ACHN (cell line): ENCODE data around the gene ATP5F1D.

Experiments
- DNase-seq: peaks from one replicate; pipeline ENCODE4 v3.0.0-alpha.2; 2015
- in situ Hi-C: cut with HindIII; loops from 2 replicates; pipeline ENCODE4 v1.10.0; 2017; ENCODE audit warnings: low sequenced_read_pairs, low pct_ligation_motif_present, low pct_unique_long_range_greater_than_20kb

The ATP5F1D gene

DNA sequence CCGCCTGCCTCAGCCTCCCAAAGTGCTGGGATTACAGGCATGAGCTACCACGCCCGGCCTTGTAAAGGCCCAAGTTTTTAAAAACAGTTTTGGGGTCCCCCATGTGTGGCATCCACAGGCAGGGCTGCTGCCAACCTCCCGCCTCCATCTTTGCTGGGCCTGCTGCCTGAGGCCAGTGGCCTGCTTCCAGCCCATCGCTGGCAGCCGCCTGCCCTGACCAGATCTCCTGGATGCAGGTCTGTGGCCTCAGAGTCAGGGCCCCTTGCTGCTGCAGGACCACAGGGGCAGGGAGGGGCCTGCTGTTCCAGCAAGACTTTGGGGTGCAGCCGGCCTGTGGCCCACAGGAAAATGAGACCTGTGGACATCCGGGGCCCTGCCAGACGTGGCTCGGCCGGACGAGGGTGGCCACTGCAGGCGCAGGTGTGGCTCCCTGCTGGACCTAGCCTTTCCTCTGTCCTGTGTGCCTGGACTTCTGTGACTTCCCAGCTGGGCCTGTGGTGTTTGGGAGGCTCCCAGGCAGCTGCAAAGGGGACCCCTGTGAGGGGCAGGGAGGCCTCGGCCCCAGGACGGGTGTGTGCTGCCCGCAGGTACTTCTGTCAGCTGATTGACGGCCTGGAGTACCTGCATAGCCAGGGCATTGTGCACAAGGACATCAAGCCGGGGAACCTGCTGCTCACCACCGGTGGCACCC, 21.6 kb upstream of the ATP5F1D start:
- DNase-seq, result no peak
- in situ Hi-C loops, result no loop called here

DNA sequence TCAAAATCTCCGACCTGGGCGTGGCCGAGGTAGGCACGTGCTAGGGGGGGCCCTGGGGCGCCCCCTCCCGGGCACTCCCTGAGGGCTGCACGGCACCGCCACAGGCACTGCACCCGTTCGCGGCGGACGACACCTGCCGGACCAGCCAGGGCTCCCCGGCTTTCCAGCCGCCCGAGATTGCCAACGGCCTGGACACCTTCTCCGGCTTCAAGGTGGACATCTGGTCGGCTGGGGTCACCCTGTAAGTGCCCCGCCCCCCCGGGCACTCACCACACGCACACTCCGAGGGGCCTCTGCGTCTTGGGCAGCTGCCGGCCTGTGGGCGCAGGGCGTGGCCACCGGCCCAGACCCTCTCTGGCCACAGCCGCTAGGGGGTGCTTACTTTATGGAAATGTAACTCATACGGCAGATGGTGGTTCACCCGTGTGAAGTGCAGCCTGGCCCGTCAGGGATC, 21.0 kb upstream of the ATP5F1D start:
- in situ Hi-C loops, result no loop called here
- DNase-seq, result no peak

DNA sequence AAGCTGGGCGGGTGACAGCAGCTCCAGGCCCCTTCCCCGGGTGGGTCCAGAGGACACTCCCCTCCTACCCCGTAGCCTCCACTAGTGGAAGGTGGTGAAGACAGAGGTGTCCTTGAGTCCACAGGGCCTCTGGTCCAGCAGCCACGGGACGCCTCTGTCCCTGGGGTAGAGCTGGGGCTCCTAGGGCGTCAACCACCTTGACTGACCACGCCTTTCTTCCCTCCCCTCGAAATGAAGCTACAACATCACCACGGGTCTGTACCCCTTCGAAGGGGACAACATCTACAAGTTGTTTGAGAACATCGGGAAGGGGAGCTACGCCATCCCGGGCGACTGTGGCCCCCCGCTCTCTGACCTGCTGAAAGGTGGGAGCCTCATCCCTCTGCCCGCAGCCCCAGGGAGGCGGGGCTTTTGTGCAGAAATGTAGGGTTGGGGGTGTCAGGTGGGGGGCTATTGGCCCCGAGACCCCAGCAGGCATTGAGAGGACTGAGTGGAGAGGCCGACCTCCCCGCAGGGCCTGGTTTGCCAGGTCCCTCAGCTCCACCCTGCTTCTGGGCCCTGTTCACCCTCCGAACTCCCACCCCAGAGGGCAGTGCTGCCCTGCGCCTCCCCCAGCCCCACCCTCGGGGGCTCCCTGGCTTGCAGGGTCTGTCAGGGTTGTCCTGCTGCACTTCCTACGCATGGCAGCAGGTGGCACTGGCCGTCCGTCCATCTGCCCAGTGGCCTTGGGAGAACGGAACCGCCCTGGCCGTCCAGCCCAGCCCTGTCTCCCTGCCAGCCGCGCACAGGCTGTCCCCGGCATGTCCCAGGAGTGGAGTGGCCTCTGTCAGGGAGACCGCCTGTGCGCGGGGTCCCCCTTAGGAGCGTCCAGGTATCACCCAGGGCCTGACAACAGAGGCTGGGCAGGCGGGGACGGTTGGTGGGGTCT, 20.3 kb upstream of the ATP5F1D start:
- in situ Hi-C loops, result no loop called here
- peak; percentile 37 for DNase-seq

DNA sequence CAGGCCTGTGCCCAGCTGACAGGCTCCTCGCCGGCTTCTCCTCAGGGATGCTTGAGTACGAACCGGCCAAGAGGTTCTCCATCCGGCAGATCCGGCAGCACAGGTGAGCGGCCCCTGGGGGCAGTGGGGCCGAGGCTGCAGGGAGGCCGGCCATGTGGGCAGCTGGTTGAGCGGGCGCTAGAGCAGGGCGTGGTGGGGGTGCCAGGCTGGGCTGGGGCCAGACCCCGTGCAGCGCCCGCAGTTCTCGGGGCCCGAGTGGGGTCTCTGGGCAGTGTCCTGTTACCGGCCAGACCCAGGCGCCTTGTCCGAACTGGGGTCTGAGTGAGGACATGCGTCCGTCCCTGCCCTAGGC, 19.7 kb upstream of the ATP5F1D start:
- no peak for DNase-seq
- in situ Hi-C loops, result no loop called here

DNA sequence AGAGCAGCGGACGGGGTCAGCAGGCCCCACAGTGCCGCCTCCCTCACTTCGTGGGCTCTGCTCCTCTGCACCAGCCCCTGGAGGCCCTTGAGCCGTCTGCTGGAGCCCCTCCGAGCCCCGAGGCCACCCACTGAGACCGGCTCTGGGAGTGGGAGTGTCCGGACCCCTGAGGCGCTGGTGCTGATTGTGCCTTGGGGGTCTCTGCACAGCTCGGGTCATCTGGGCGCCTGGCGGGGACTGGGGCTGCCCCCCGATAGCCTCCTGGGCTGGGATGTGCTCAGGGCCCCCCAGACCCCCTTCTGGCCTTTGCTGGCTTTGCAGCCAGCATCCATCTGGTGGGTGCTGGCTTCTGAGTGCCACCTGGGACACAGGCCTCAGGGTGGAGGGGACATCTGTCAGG, 19.2 kb upstream of the ATP5F1D start:
- in situ Hi-C loops, result no loop called here
- no peak for DNase-seq

DNA sequence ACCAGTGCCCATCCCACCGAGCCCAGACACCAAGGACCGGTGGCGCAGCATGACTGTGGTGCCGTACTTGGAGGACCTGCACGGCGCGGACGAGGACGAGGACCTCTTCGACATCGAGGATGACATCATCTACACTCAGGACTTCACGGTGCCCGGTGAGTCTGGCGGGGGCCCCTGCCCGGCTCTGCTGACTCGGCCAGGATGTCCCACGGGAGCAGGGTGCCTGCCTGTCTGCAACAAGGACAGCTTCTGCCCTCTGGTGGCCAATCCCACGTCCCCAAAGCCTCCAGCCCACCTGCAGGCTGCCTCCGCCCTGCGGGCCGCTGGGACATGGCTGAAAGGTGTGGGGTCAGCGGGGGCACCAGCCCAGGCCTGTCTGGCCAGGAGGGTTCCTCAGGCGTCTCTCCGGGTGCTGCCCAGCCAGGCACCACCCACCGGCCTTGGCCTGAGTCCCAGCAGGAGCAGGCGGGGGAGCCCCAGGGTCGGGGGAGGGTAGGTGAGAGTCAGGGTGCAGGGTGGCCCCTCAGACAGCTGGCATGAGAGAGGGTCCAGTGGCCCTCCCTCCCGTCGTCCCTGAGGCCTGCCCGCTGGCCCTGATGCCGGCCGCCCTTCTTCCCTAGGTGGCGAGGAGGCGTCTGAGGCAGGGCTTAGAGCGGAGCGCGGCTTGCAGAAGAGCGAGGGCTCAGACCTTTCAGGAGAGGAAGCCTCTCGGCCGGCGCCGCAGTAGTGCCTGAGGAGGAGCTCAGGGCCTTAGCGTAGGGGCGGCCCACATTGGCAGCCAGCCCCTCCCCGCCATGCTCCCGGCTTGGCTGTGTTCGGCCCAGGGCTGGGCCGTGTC, 18.3 kb upstream of the ATP5F1D start:
- peak; percentile 47 for DNase-seq
- in situ Hi-C loops, result no loop called here

DNA sequence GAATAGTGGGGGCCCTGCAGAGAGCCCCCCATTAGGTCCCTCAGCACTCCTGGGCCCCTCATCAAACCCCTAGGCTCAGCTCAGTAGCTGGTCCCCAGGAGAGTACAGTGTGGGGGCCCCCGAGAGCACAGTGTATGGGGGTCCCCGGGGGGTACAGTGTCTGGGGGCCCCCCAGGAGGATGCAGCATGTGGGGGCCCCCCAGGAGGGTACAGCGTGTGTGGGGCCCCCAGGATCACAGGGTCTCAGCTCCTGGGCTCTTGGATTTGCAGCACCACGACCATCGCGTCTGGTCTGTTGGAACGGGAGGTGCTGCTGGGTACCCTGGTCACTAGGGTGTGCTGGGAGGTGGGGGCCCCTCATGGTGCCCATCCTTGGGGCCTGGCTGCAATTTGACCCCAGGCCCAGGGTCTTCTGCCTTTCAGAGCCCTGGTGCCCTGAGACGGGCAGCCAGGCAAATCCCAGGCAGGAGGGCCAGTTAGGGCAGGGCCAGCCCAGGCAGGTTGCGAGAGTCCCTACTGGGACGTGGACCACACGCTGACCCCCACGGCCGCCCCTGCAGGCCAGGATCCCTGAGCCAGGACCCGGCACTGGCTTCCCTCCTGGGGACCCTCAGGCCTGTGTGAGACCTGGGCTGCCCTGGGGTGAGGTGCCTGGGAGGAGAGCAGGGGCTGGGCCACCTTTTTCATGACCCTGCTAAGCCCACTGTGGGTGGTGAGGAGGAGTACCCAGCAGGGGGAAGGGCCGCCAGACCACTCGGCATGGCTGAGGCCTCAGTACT, 17.3 kb upstream of the ATP5F1D start:
- in situ Hi-C loops, result no loop called here
- no peak for DNase-seq

DNA sequence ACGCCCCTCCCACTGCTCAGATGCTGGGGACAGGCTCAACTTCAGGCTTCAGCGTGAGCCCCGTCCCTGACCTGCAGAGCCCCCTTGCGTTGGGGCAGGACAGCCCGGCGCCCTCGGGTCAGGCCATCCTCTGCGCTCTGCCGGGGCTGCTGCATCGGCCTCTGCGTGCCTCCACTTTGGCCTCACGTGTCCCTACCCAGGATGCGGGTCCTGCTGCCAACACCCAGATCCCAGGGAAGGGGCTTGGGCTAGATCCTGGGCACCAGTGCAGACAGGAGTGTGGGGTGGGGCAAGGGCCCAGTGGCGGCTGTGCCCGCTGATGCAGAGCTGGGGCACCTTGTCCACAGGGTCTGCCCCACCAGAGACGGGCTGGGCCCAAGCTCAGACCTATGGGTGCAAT, 16.7 kb upstream of the ATP5F1D start:
- in situ Hi-C loops, result no loop called here

DNA sequence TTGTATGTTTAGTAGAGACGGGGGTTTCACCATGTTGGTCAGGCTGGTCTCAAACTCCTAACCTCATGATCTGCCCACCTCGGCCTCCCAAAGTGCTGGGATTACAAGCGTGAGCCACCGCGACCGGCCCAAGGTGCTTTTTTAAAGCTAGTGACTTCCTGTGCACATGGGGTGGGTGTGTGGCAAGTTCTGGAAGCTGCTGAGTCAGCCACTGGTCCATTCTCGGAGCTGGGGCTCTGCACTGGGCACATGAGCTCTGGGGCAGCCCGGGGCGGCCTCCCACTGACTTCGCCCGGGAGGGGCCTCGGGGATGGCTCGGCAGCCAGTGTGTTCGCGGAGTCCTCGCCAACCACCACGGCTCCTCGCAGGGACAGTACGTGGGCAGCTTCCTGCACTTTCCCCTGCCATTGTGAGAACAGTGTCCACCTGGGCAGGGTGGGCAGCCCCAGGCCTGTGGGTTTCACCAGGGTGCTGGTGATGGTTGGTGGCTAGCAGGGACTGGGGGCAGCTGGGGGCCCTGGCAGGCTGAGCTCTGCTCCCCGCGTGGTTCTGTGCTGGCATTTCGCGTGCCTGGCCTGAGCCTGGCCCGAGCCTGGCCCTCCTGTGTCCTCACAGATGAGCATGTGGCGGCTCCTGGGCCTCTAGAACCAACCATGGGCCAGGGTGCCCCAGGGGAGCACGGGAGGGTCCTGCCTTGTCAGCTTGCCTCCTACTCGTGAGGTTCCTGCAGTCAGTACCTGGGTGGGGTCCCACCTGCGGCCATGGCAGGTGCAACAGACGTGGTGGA, 15.9 kb upstream of the ATP5F1D start:
- no peak for DNase-seq
- in situ Hi-C loops, result no loop called here

More for the DNA sequence above, 16.7 kb upstream of the ATP5F1D start:
- no peak for DNase-seq

DNA sequence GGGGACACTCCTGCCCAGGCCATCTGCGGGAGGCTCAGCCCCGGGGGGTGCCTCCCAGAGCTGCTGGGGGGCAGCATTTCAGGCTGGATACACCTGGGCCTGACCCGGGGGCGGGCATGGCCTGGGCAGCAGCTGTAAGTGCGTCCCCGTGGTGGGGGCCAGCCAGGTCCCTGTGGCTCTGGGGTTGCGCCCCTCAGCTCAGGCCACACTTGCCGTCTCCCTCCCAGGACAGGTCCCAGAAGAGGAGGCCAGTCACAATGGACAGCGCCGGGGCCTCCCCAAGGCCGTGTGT, 15.4 kb upstream of the ATP5F1D start:
- in situ Hi-C loops, result no loop called here
- no peak for DNase-seq

DNA sequence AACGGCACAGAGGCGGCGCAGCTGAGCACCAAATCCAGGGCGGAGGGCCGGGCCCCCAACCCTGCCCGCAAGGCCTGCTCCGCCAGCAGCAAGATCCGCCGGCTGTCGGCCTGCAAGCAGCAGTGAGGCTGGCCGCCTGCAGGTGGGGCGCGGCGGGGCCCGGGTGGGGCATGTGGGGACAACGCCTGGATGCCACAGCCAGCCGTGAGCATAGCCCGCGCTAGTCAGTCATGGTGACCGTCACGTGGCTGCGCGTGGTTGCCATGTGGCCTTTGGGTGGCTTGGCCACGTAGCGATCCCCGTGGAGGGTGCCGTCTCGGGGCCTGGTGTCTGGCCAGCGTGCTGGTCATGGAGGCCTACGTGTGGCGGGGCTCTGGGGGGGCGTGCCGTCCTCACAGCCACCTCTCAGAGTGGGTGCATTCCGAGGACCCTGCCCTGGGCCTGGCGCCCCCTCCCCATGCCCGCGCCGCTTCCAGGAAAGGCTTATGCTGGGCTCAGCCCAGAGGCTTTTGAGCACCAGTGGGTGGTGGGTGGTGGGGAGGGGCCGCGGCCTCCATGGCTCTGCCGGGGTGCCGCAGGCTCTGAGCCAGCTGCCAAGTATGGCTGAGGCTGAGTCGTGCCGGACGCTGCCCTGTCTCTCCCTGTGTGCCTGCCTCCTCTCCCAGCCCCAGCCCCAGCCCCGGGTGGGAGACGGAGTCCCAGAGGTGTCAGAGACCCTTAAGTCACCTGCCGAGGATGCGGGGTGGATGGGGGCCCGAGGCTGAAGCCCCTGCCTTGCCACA, 14.8 kb upstream of the ATP5F1D start:
- no peak for DNase-seq
- in situ Hi-C loops, result no loop called here

DNA sequence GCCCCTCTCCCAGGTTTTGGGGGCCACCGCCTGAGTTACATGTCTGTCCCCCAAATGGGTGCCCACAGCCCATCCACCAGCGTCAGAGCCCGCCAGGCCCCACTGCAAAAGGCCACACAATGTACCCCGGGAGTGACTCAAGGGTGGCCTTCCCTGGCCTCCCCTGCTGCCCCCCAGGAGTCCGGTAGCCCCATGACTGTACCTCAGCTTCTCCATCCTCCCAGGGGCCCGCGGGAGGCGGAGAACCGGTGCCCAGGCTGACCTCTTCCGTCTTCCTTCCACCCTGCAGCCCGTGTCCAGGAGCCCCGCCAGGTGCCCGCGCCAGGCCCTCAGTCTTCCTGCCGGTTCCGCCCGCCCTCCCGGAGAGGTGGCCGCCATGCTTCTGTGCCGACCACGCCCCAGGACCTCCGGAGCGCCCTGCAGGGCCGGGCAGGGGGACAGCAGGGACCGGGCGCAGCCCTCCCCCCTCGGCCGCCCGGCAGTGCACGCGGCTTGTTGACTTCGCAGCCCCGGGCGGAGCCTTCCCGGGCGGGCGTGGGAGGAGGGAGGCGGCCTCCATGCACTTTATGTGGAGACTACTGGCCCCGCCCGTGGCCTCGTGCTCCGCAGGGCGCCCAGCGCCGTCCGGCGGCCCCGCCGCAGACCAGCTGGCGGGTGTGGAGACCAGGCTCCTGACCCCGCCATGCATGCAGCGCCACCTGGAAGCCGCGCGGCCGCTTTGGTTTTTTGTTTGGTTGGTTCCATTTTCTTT, 14.1 kb upstream of the ATP5F1D start:
- in situ Hi-C loops, result no loop called here
- DNase-seq, result no peak

DNA sequence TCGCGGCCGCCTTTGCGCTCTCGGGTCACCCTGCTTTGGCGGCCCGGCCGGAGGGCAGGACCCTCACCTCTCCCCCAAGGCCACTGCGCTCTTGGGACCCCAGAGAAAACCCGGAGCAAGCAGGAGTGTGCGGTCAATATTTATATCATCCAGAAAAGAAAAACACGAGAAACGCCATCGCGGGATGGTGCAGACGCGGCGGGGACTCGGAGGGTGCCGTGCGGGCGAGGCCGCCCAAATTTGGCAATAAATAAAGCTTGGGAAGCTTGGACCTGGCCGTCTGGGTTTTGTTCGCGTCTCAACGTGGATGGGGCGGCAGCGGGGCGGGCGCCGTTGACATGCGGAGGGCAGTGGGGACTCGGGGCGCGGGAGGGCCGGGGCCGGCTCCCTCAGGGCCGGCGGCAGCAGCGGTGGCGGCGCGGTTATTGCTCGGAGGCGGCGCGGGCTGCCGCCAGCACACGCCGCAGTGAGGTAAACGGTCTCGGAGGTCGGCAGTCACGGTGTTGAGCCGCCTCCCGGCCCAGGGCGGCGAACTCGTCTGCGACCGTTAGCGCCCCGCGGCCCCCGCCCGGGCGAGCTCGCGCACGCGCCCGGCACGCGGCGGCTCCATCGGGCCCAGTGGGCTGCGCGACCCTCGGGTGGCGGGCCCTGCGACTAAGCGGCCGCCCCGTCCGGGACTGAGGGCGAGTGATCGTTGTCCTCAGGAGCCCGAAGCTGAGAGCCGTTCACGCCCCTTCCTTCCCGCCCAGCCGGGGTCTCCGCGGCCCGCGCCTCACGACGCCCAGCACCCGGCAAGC, 13.2 kb upstream of the ATP5F1D start:
- in situ Hi-C loops, result no loop called here
- DNase-seq, result no peak

DNA sequence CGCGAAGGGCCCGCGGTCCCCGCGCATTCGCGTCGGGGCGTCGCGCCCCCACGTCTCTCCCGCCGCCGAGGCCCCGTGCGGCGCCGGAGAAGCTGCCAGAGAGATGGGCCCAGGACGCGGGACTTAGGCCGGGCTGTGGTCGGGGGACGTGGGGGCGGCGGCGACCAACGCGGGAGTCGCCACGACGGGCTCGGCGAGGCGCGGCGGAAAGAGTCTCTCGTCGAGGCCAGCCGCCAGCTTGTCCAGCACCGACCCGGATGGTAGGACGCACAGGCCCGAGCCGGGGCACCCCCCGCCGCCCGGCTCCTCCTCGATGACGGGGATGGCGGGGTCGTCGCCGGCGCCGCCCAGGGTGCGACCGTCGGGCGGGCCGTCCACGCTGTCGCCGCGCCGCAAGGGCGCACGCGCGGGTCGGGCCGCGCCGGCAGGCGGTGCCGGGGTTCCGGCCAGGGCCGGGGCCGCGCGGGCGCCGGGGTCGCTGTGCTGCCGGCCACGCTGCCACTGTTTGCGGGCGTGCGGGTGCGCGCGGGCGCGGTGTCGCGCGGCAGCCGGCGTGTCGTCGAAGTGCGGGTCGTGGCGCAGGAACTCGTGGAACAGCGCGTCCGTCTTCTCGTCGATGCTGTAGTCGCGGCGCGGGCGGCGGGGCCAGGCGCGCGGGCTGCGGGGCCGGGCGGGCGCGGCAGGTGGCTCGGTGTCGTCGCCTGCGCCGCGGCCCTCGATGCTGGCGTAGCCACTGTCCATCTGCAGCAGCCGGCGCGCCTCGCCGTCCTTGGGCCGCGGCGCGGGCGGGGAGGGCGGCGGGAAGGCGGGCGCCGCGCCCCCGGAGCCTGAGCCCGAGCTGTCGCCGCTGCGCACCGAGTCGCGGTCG, 12.3 kb upstream of the ATP5F1D start:
- in situ Hi-C loops, result no loop called here
- no peak for DNase-seq
